ENCODE measurements around the gene RHOB. TPM values are rescaled to one million over a fixed set of nuclear protein-coding genes. Genes with fewer than 3 reads are reported as not detected.

RHOB gene
- total RNA-seq (2022; extraction: Qiagen RNA extraction): 346 to 470 TPM (median 402 TPM) in 5 replicates

DNA sequence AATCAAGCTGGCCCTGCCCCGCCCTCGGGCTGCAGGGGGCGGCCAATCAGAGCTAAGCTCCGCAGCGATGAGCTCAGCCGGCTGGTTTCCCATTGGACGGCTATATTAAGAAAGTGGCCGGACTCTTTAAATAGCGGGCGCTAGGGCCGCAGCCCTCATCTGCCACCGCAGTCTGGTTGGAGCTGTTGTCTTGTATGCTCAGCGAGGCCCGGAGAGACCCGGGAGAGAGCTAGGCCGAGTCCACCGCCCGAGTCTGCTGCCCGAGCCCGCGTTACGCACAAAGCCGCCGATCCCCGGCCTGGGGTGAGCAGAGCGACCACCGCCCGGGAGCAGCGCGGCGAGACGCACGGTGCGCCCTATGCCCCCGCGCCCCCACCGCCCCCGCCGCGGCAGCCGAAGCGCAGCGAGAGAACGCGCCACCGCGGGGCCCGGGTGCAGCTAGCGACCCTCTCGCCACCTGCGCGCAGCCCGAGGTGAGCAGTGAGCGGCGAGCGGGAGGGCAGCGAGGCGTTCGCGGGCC, at the start of gene RHOB:
RHOB (plus strand) TSS at position 158 of the 520 bp plus-strand sequence. CDS start 392 bp downstream, outside the sequence.

Other genes starting within 250 kb of the RHOB start
- 165 to 194 TPM (median 181 TPM) in 5 replicates for gene SDC1, start 221.9 kb upstream of the RHOB start, total RNA-seq (2022; extraction: Qiagen RNA extraction)
- gene PUM2, start 96.2 kb upstream of the RHOB start, total RNA-seq (2022; extraction: Qiagen RNA extraction): 32.0 to 52.9 TPM (median 41.7 TPM) in 5 replicates
- 44.4 to 48.9 TPM (median 46.9 TPM) in 5 replicates for gene HS1BP3, start 204.0 kb downstream of the RHOB start, total RNA-seq (2022; extraction: Qiagen RNA extraction)
- 0.07 to 0.13 TPM (median 0.09 TPM) in 5 replicates for gene GDF7, start 220.1 kb downstream of the RHOB start, total RNA-seq (2022; extraction: Qiagen RNA extraction)